22Rv1 (cell line): ENCODE measurements around the gene MDM2.
A peak's percentile ranks its signal among the peaks of the same experiment; 100 is the strongest.
"Not testable (repeated sequence)": the region's sequence is repeated elsewhere in the genome, so short reads cannot be mapped to it uniquely, and the experiment has no call there.

Experiments
- CTCF ChIP-seq: fragments of 450-650 bp; IDR thresholded peaks from 2 replicates; pipeline ENCODE4 v1.5.1; 2017; ENCODE audit warnings: mild to moderate bottlenecking
- ZFX ChIP-seq: fragments of 450-650 bp; IDR thresholded peaks from 2 replicates; pipeline ENCODE4 v1.6.1; 2017; ENCODE audit warnings: antibody characterized with exemption, borderline replicate concordance

DNA sequence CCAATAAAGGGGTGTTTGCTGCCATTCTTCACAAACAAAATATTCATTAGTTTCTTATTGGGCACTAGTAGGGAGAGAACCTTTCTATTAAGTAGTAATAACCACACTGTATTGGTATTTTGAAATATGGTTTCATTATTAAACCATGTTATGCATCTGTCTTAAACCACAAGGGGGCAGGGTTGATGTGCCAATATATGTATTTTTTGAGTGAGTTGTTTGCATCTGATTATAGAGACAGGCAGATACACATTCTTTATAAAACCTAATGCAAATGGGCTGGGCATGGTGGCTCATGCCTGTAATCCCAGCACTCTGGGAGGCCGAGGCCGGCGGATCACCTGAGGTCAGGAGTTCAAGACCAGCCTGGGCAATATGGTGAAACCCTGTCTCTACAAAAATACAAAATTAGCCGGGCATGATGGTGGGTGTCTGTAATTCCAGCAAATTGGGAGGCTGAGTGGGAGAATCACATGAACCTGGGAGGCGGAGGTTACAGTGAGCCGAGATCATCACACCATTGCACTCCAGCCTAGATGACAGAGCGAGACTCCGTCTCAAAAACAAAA lies 56.0 kb downstream of the MDM2 start:
- peak; percentile 90 for TF ChIP-seq CTCF
- not testable (repeated sequence) for TF ChIP-seq ZFX
